OCI-LY1 (cell line): ENCODE data around the gene CERS3.

ENCODE experiments used
- EZH2 ChIP-seq: fragments of 200-600 bp; sonication (generic), shearing (Covaris generic); IDR thresholded peaks from 2 replicates; pipeline ENCODE4 v1.8.0; 2017; ENCODE audit warnings: borderline replicate concordance, mixed run types, mild to moderate bottlenecking, antibody characterized with exemption, low read length, moderate library complexity, mixed read lengths
- TF ChIP-seq, protein P1 (sequence below): fragments of 200-600 bp; sonication (generic), shearing (Covaris generic); IDR thresholded peaks from 2 replicates; pipeline ENCODE4 v1.5.1; 2017; ENCODE audit warnings: mild to moderate bottlenecking, antibody characterized with exemption, low read length, moderate library complexity, mixed read lengths

DNA sequence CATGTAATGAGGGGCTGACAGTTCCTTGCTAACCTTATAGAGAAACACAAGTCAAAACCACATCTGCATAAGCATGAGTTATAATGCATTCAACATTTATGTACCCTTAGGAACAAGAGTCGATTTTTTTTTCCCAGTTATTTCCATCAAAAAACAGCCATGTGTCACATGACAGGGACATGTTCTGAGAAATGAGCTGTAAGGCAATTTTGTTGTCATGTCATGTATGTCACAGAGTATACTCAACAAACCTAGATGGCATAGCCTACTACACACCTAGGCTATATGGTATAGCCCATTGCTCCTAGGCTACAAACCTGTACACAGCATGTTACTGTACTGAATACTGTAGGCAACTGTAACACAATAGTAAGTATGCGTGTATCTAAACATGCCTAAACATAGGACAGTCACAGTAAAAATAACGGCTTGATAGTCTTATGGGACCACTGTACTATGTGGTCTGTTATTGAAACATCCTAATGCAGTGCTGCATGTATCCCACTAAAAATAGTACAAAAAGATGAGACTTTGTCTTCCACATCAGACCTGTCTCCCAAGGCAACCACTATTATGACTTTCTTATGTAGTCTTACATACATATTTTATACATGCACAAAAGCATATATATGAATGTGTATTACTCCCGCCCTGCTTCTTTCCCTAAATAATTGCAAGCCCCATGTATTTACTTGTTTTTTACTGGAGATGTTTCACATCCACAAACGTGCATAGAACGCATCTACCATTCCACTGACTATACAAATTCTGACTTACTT lies 38.3 kb upstream of the CERS3 start:
- TF ChIP-seq, protein P1, sequence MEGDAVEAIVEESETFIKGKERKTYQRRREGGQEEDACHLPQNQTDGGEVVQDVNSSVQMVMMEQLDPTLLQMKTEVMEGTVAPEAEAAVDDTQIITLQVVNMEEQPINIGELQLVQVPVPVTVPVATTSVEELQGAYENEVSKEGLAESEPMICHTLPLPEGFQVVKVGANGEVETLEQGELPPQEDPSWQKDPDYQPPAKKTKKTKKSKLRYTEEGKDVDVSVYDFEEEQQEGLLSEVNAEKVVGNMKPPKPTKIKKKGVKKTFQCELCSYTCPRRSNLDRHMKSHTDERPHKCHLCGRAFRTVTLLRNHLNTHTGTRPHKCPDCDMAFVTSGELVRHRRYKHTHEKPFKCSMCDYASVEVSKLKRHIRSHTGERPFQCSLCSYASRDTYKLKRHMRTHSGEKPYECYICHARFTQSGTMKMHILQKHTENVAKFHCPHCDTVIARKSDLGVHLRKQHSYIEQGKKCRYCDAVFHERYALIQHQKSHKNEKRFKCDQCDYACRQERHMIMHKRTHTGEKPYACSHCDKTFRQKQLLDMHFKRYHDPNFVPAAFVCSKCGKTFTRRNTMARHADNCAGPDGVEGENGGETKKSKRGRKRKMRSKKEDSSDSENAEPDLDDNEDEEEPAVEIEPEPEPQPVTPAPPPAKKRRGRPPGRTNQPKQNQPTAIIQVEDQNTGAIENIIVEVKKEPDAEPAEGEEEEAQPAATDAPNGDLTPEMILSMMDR = no peak
- TF ChIP-seq EZH2 = no peak
